ENCODE results near the gene TP63.

Gene TP63

GRCh38 chr3:189680723-189681122 lies 49.5 kb downstream of the TP63 start:
- in situ Hi-C loops (cut with MboI; ENCODE audit: low sequenced_read_pairs) = no loop called here

- in situ Hi-C loops (cut with MboI; ENCODE audit: low sequenced_read_pairs) = no loop called here
These were observed 52.5 kb downstream of the TP63 start for GRCh38 chr3:189683546-189684255.

GRCh38 chr3:189684317-189684716 lies 53.1 kb downstream of the TP63 start:
- in situ Hi-C loops (cut with MboI; ENCODE audit: low sequenced_read_pairs) = no loop called here

GRCh38 chr3:189685291-189685690 lies 54.1 kb downstream of the TP63 start:
- in situ Hi-C loops (cut with MboI; ENCODE audit: low sequenced_read_pairs) = no loop called here

- in situ Hi-C loops (cut with MboI; ENCODE audit: low sequenced_read_pairs) = no loop called here
These were observed 54.7 kb downstream of the TP63 start for GRCh38 chr3:189685860-189686259.

GRCh38 chr3:189687475-189687874 lies 56.3 kb downstream of the TP63 start:
- in situ Hi-C loops (cut with MboI; ENCODE audit: low sequenced_read_pairs) = no loop called here

- in situ Hi-C loops (cut with MboI; ENCODE audit: low sequenced_read_pairs) = no loop called here
These were observed 57.1 kb downstream of the TP63 start for GRCh38 chr3:189688262-189688661.

GRCh38 chr3:189689625-189690024 lies 58.4 kb downstream of the TP63 start:
- in situ Hi-C loops (cut with MboI; ENCODE audit: low sequenced_read_pairs) = no loop called here

- in situ Hi-C loops (cut with MboI; ENCODE audit: low sequenced_read_pairs) = no loop called here
These were observed 59.0 kb downstream of the TP63 start for GRCh38 chr3:189690237-189690636.

- in situ Hi-C loops (cut with MboI; ENCODE audit: low sequenced_read_pairs) = no loop called here
These were observed 59.5 kb downstream of the TP63 start for GRCh38 chr3:189690672-189691071.

GRCh38 chr3:189695400-189695799 lies 64.2 kb downstream of the TP63 start:
- in situ Hi-C loops (cut with MboI; ENCODE audit: low sequenced_read_pairs) = no loop called here

GRCh38 chr3:189698811-189699210 lies 67.6 kb downstream of the TP63 start:
- in situ Hi-C loops (cut with MboI; ENCODE audit: low sequenced_read_pairs) = no loop called here

GRCh38 chr3:189699885-189700284 lies 68.7 kb downstream of the TP63 start:
- in situ Hi-C loops (cut with MboI; ENCODE audit: low sequenced_read_pairs) = no loop called here

- in situ Hi-C loops (cut with MboI; ENCODE audit: low sequenced_read_pairs) = no loop called here
These were observed 71.0 kb downstream of the TP63 start for GRCh38 chr3:189702066-189702646.

GRCh38 chr3:189703865-189704264 lies 72.7 kb downstream of the TP63 start:
- in situ Hi-C loops (cut with MboI; ENCODE audit: low sequenced_read_pairs) = no loop called here

- in situ Hi-C loops (cut with MboI; ENCODE audit: low sequenced_read_pairs) = no loop called here
These were observed 77.2 kb downstream of the TP63 start for GRCh38 chr3:189708375-189708774.

- in situ Hi-C loops (cut with MboI; ENCODE audit: low sequenced_read_pairs) = no loop called here
These were observed 79.6 kb downstream of the TP63 start for GRCh38 chr3:189710620-189711402.

- in situ Hi-C loops (cut with MboI; ENCODE audit: low sequenced_read_pairs) = no loop called here
These were observed 81.8 kb downstream of the TP63 start for GRCh38 chr3:189712906-189713483.

GRCh38 chr3:189714991-189715961 lies 84.1 kb downstream of the TP63 start:
- in situ Hi-C loops (cut with MboI; ENCODE audit: low sequenced_read_pairs) = no loop called here

- in situ Hi-C loops (cut with MboI; ENCODE audit: low sequenced_read_pairs) = no loop called here
These were observed 87.0 kb downstream of the TP63 start for GRCh38 chr3:189718215-189718614.
